ENCODE data around the gene JDP2.

Gene JDP2

DNA sequence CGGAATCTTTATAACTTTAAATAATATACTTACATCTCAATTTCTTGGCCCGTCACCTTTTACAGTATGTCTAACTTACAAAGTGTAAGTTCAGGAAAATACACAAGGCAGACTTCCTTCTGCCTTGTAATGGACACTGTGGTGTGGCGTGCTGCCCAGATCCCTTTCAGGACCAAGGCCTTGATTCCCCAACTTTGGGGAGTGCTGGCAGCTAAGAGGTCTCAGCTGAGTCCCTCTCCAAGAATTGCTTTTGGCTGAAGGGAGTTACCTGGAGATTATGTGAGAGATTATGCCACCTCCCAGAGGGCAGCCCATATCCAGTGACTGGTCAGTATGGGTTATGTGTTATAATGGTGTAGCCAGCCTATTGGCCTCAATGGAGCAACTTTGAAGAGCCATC, 73.3 kb downstream of the JDP2 start:
- TF ChIP-seq ZNF274 (IDR thresholded peaks at IDR 0.05; ENCODE audit: low read depth, low read length): no peak
- no peak overlapping the region for H3K4me3 ChIP-seq (ENCODE audit: low read length)

- no peak for TF ChIP-seq ZNF274 (IDR thresholded peaks at IDR 0.05; ENCODE audit: low read depth, low read length)
- no peak overlapping the region for H3K4me3 ChIP-seq (ENCODE audit: low read length)
Observed at GRCh38 chr14:75504411-75504810, 76.6 kb downstream of the JDP2 start.

DNA sequence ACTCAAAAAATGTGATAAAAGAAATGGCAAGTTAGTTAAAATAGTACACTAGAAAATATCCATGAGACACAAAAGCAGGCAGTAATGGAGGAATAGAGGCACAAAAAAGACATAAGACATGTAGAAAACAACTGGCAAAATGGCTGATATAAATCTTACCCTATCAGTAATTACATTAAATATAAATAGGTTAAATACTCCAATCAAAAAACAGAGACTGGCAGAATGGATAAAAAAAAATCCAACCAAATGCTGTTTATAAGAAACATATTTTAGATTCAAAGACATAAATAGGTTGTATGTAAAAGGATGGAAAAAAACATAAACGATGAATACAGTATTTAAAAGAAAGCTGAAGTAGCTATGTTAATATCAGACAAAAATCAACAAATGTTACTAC, 79.1 kb downstream of the JDP2 start:
- no peak overlapping the region for H3K4me3 ChIP-seq (ENCODE audit: low read length)
- no peak for TF ChIP-seq ZNF274 (IDR thresholded peaks at IDR 0.05; ENCODE audit: low read depth, low read length)

- no peak for TF ChIP-seq ZNF274 (IDR thresholded peaks at IDR 0.05; ENCODE audit: low read depth, low read length)
- no peak overlapping the region for H3K4me3 ChIP-seq (ENCODE audit: low read length)
Observed at GRCh38 chr14:75510547-75510946, 82.7 kb downstream of the JDP2 start.

GRCh38 chr14:75511201-75511600, 83.4 kb downstream of the JDP2 start:
- TF ChIP-seq ZNF274 (IDR thresholded peaks at IDR 0.05; ENCODE audit: low read depth, low read length): no peak
- no peak overlapping the region for H3K4me3 ChIP-seq (ENCODE audit: low read length)

DNA sequence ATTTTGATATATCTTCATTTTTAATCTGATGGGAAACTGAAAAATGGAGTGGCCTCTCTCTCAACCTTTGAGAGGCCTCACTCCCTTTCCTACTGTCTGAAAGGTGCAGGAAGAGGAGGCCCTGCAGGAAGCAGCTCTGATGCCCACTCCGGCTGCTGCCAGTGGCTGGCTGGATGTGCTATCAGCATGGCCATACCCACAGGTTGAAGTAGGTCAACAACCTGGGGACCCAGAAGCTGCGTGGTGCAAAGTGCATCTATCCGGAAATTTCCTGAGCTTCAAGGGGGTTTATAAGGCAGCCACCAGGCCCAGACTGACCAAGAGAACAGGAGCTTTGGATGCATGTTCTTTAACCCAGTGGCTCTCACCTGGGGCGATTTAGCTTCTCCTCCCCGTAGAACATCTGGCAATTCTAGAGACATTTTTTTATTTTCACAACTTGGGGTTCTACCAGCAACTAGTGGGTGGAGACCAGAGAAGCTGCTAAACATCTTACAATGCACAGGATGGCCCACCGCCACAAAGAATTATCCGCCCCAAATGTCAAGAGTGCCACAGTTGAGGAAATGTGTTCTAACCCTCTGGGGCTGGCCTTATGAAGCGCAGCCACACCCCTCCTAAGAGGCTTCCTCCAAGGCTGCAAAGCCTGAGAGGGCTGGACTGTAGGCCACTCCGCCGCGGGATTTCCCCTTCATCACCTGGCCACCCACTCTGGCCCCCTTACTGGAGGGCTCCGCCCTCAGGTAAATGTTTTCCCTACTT, 86.3 kb downstream of the JDP2 start:
- TF ChIP-seq ZNF274 (IDR thresholded peaks at IDR 0.05; ENCODE audit: low read depth, low read length): no peak
- H3K4me3 ChIP-seq (ENCODE audit: low read length): no peak overlapping the region

DNA sequence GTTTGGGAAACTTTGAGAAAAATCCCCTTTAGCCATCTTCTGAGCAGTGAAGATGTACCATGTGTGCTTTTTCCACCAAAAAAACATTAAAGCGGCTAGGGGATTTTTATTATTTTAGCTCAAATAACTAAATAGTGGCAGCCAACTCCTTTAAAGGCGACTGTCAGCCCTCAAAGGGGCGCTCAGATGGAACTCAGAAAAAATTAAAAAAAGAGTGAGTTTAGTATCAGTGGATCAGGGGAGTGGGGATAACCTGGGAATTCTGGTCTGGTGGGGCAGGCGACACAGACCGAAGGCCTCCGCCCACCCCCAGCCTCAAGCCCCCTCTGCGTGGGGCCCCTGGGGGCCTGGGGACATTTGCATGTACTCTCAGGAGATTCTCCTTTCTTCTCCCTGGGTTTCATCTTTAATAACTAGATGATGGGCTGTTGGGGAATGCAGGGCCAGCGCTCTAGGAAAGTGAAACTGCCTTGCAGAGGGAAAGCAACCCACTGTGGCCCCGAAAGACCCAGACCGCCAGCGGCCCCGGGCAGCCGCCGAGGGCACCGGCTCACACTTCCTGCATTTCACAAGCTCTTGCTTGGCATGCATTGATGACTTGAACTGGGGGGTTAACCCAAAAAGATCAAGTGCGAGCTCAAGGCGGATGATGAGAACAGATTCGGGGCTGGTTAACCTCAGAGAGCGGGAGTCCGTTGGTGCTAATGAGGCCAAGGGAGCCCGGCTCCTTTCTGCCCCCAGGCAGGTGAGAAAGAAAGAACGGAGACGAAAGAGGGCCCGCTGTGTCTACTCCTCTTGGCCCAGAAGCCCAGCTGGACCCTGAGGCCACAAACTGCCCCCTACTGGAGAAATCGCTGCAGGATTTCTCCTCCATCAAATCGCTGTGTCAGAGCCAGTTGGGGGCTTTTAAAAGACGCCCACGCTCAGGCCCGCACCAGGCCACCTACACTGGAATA, 87.1 kb downstream of the JDP2 start:
- H3K4me3 ChIP-seq (ENCODE audit: low read length): peak overlapping the region; percentile 9; the same call in 1 of the 2 replicates
- no peak for TF ChIP-seq ZNF274 (IDR thresholded peaks at IDR 0.05; ENCODE audit: low read depth, low read length)

DNA sequence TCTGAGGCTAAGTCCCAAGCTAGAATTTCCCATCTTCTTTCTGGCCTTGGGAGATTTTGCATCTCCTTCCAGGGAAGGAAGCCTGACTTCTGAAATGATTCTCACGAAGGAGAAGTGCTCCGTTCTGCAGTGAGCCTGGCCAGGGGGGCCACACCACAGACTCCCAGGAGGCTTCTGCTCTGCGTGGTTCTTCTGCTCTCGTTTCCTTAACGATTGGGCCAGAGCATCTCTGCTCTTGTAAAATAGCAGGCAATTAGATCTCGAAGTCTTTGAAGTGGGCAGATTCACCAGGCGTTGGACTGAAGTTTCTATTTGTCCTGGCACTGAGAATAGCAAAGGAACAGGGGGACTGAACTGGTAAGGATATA, 87.8 kb downstream of the JDP2 start:
- no peak for TF ChIP-seq ZNF274 (IDR thresholded peaks at IDR 0.05; ENCODE audit: low read depth, low read length)
- H3K4me3 ChIP-seq (ENCODE audit: low read length): peak overlapping the region; percentile 58; the same call in 1 of the 2 replicates

DNA sequence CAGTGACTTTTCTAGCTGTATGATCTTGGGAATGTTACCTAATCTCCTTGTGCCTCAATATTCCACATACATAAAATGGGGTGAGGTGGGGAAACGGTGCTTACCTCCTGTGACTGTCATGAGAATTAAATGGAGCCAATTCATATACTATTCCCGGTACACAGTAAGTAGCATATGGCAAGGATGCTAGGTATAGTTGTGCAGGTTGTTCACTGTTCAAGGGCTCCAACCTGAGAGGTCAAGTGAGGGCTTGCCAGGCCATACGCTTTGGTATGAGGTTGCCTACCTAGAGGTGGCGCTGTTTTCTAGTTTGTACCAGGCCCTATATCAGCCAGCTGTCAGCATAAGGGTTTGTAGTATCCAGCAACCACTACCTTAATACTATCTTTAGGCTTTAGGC, 90.8 kb downstream of the JDP2 start:
- TF ChIP-seq ZNF274 (IDR thresholded peaks at IDR 0.05; ENCODE audit: low read depth, low read length): no peak

GRCh38 chr14:75519394-75519793, 91.6 kb downstream of the JDP2 start:
- no peak overlapping the region for H3K4me3 ChIP-seq (ENCODE audit: low read length)
- TF ChIP-seq ZNF274 (IDR thresholded peaks at IDR 0.05; ENCODE audit: low read depth, low read length): no peak

More for the DNA sequence above, 90.8 kb downstream of the JDP2 start:
- no peak overlapping the region for H3K4me3 ChIP-seq (ENCODE audit: low read length)

DNA sequence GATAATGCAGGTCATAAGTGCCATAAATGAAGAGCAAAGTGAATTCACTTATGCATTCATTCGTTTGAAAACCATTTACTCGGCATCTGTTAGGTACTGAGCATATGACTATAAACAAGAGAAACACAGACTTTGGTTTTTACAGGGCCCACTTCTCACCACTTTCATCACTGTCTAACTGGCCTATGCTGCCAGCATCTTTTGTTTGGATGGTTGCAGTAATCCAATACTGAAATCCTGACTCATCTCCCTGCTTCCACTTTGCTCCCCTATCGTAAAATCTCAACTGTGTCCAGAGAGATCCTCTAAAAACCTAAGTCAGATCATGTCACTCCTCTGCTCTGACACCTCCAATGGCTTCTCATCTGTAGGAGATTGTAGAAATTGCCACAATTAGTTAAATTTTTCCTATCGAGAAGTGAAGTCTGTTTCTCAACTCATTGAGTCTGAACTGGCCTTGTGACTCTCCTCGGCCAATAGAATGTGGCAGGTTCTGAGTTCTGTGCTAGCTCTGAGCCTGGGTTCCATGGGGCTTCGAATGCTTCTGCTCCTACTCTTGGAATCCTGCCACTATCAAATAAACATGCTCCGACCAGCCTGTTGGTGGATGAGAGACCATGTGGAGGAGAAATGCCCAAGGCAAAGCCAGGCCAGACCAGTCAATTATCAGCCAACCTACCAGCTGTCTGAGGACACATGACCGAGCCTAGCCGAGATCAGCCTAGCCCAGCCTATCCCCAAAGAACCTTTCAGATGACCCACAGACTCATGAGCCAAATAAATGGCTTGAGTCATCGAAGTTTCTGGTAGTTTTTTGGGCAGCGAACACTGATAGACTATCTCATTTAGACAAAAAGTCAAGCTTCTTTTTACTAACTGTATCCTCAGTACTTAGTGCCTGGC, 92.3 kb downstream of the JDP2 start:
- no peak overlapping the region for H3K4me3 ChIP-seq (ENCODE audit: low read length)
- TF ChIP-seq ZNF274 (IDR thresholded peaks at IDR 0.05; ENCODE audit: low read depth, low read length): no peak

- TF ChIP-seq ZNF274 (IDR thresholded peaks at IDR 0.05; ENCODE audit: low read depth, low read length): no peak
- no peak overlapping the region for H3K4me3 ChIP-seq (ENCODE audit: low read length)
Observed at GRCh38 chr14:75520852-75521251, 93.0 kb downstream of the JDP2 start.

- TF ChIP-seq ZNF274 (IDR thresholded peaks at IDR 0.05; ENCODE audit: low read depth, low read length): no peak
- H3K4me3 ChIP-seq (ENCODE audit: low read length): peak overlapping the region; percentile 69; the same call in 1 of the 2 replicates
Observed at GRCh38 chr14:75521415-75522199, 93.8 kb downstream of the JDP2 start.
